GM21786 (cell line): ENCODE measurements around the gene MAML1.

ENCODE experiments used
- ATAC-seq: cut with Tn5 transposase; IDR thresholded peaks from one replicate; pipeline ENCODE4 v1.9.1; 2021; ENCODE audit not compliant: unreplicated experiment

MAML1 gene

GRCh38 chr5:179820483-179821297 is 88.1 kb downstream of the MAML1 start, which contains the start of gene SQSTM1:
Gene SQSTM1 (plus strand): TSS chr5:179820905. CDS start chr5:179820937, 32 bp downstream.
- peak; percentile 26 for ATAC-seq

GRCh38 chr5:179821298-179822058 is 88.9 kb downstream of the MAML1 start:
- ATAC-seq, result peak; percentile 38

- no peak for ATAC-seq
Measured at GRCh38 chr5:179822059-179822432, 89.4 kb downstream of the MAML1 start.

- no peak for ATAC-seq
Measured at GRCh38 chr5:179822444-179822990, 89.9 kb downstream of the MAML1 start.

DNA sequence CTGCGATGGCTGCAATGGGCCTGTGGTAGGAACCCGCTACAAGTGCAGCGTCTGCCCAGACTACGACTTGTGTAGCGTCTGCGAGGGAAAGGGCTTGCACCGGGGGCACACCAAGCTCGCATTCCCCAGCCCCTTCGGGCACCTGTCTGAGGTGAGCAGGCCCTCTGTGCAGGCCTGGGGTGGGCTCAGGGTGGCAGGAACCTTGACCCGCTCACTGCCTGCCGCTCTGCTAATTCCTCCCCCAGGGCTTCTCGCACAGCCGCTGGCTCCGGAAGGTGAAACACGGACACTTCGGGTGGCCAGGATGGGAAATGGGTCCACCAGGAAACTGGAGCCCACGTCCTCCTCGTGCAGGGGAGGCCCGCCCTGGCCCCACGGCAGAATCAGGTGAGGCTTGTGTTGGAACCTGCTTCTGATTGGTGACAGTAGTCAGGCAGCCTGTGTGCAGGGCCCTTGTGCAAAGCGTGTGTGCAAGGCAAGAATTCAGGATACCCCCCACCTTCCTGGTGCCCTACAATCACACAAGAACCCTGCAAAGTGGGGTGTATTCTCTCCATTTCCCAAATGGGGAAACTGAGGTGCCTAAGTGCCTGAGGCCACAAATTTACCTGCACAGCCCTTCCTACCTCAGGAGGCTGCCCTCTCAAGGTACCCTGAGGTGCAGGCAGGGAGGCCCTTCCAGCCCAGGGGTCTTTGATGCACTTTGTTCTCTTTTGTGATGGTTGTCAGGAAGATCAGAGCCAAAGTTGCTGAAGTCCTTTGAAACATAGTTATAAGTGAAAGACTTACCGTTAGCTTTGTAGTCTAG is 91.5 kb downstream of the MAML1 start:
- no peak for ATAC-seq

GRCh38 chr5:179824745-179825112 is 92.1 kb downstream of the MAML1 start:
- ATAC-seq, result no peak

- ATAC-seq, result no peak
Measured at GRCh38 chr5:179825655-179826182, 93.1 kb downstream of the MAML1 start.
